Measurements from ENCODE around the gene MMP23B.

DNA sequence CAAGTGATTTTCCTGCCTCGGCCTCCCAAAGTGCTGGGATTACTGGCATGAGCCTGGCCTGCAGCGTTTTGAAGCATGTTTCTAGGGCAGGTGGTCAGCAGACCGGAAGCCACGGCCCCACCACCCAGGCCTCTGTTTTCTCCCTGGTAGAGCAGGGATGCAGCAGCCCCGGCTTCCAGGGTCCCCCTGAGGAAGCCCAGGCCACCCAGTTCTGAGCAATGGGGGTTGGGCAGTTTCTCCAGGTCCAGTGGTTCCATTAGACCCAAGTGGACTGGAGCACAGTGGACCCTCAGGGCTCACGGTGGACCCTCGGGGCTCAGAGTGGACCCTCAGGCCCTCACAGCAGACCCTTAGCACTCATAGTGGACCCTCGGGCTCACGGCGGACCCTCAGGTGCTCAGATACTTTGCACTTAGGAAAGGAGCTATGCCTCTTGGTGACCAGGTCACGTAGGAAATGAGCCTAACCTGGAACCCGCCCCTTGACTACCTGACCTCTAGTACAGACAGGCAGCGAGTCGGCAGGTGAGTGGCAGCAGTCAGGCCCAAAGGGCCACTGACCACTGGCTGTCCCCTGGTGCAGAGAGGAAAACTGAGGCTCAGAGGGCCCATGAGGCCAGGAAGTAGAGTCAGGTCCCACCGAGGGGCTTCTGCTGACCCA is 27.5 kb upstream of the MMP23B start:
- no peak for TF ChIP-seq POLR2AphosphoS5 (IDR thresholded peaks at IDR 0.05)
- TF ChIP-seq, protein P1, sequence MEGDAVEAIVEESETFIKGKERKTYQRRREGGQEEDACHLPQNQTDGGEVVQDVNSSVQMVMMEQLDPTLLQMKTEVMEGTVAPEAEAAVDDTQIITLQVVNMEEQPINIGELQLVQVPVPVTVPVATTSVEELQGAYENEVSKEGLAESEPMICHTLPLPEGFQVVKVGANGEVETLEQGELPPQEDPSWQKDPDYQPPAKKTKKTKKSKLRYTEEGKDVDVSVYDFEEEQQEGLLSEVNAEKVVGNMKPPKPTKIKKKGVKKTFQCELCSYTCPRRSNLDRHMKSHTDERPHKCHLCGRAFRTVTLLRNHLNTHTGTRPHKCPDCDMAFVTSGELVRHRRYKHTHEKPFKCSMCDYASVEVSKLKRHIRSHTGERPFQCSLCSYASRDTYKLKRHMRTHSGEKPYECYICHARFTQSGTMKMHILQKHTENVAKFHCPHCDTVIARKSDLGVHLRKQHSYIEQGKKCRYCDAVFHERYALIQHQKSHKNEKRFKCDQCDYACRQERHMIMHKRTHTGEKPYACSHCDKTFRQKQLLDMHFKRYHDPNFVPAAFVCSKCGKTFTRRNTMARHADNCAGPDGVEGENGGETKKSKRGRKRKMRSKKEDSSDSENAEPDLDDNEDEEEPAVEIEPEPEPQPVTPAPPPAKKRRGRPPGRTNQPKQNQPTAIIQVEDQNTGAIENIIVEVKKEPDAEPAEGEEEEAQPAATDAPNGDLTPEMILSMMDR (IDR thresholded peaks at IDR 0.05): no peak

Data from gastroesophageal sphincter (tissue), 3 donors.